Hepatocyte (in vitro differentiated cells): ENCODE data around the gene LHFPL2.
"Not testable (repeated sequence)": the region's sequence is repeated elsewhere in the genome, so short reads cannot be mapped to it uniquely, and the experiment has no call there.

Source experiments
- EZH2 ChIP-seq: fragments of 200-600 bp; sonication (generic); IDR thresholded peaks from 2 replicates; pipeline ENCODE4 v1.6.1; 2016; ENCODE audit warnings: antibody characterized with exemption, mild to moderate bottlenecking, borderline replicate concordance
- EZH2phosphoT487 ChIP-seq: fragments of 200-600 bp; sonication (generic); IDR thresholded peaks from one replicate; pipeline ENCODE4 v1.6.1; 2018; ENCODE audit warnings: antibody characterized with exemption, mild to moderate bottlenecking, low read depth, moderate library complexity; ENCODE audit not compliant: unreplicated experiment, severe bottlenecking
- TF ChIP-seq, protein P1 (sequence below): fragments of 200-600 bp; sonication (generic); IDR thresholded peaks from 2 replicates; pipeline ENCODE4 v1.5.1; 2016; ENCODE audit warnings: antibody characterized with exemption, mild to moderate bottlenecking; ENCODE audit not compliant: poor library complexity

- TF ChIP-seq, protein P1, sequence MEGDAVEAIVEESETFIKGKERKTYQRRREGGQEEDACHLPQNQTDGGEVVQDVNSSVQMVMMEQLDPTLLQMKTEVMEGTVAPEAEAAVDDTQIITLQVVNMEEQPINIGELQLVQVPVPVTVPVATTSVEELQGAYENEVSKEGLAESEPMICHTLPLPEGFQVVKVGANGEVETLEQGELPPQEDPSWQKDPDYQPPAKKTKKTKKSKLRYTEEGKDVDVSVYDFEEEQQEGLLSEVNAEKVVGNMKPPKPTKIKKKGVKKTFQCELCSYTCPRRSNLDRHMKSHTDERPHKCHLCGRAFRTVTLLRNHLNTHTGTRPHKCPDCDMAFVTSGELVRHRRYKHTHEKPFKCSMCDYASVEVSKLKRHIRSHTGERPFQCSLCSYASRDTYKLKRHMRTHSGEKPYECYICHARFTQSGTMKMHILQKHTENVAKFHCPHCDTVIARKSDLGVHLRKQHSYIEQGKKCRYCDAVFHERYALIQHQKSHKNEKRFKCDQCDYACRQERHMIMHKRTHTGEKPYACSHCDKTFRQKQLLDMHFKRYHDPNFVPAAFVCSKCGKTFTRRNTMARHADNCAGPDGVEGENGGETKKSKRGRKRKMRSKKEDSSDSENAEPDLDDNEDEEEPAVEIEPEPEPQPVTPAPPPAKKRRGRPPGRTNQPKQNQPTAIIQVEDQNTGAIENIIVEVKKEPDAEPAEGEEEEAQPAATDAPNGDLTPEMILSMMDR: not testable (repeated sequence)
- not testable (repeated sequence) for TF ChIP-seq EZH2, EZH2phosphoT487
Observed at GRCh38 chr5:78687514-78687913, 38.9 kb upstream of the LHFPL2 start.
